Mesothelial cell of epicardium (in vitro differentiated cells): ENCODE results near the gene GAL3ST2. TPM values are rescaled to one million over a fixed set of nuclear protein-coding genes. Genes with fewer than 3 reads are reported as not detected.
"Not testable (repeated sequence)": the region's sequence is repeated elsewhere in the genome, so short reads cannot be mapped to it uniquely, and the experiment has no call there.

ENCODE experiments used
- DNase-seq, 2 experiments: peaks; one replicate each; pipeline ENCODE4 v3.0.0; 2021; ENCODE audit warnings: low spot score in 2 of 2; ENCODE audit not compliant: unreplicated experiment in 2 of 2
- H3K27ac Mint-ChIP-seq: 2 replicates; pipeline ENCODE4 v1.8.0; 2021; ENCODE audit warnings: mixed read lengths
- H3K27me3 Mint-ChIP-seq: 2 replicates; pipeline ENCODE4 v1.8.0; 2021; ENCODE audit warnings: low read depth, mixed read lengths
- H3K36me3 Mint-ChIP-seq: 2 replicates; pipeline ENCODE4 v1.8.0; 2021; ENCODE audit warnings: mixed read lengths
- H3K4me1 Mint-ChIP-seq: 2 replicates; pipeline ENCODE4 v1.8.0; 2021; ENCODE audit warnings: mixed read lengths
- H3K4me3 Mint-ChIP-seq: 2 replicates; pipeline ENCODE4 v1.8.0; 2021; ENCODE audit warnings: mild to moderate bottlenecking, moderate library complexity, mixed read lengths
- H3K9me3 Mint-ChIP-seq: 2 replicates; pipeline ENCODE4 v1.8.0; 2021; ENCODE audit warnings: mixed read lengths
- total RNA-seq: library from RNA; stranded (reverse); gene quantifications from 3 replicates; pipeline ENCODE4 v1.2.1, GENCODE V29; 2021
- TF ChIP-seq, protein P1 (sequence below): fragments of 200-600 bp; sonication (generic); IDR thresholded peaks from one replicate; pipeline ENCODE4 v1.5.0; 2021; ENCODE audit warnings: antibody characterized with exemption; ENCODE audit not compliant: unreplicated experiment

The GAL3ST2 gene
- total RNA-seq, 1 donor from 2014 or later: 1.1 TPM

DNA sequence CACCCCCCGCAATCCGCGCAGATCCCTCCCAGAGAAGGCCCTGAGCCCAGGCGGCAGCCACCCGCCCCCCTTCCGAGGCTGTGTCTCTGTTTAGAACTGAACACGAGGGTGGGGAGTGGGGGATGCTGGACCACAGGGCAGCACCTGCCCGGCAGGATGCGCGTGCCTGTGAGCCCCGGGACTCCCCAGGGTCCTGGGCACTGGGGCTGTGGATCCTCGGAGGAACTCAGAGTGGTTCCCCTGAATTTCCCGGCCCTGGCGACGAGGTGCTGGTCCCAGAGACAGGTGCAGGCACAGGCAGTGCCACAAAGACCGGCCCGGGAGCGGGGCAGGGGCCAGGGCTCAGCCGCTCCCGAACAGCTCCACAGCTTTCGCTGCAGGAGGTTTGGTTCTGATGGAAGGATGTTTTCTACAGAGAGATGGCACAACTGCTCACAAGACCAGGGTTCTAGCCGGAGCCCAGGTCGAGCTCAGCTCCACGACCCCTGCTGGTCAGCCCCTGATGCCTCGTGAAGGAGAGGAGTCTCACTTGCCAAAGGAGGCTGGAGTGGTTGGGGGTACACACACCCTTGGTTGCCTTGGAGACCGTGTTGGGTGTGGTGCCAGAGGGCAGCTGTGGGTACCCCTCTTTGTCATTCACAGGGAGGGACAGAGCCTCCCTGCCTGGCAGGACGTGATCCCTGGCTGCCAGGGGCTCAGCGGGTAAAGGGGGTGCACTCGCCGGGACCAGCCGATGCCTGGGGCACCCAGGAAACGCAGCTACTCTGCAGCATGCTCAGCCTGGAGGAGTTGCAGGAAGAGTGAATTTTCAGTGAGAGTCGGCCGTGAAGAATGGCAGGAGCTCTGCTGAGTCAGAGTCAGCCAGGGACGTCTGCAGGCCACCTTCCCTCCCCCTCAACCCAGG lies 28.0 kb downstream of the GAL3ST2 start:
- peak overlapping the region; percentile 47 for H3K27ac Mint-ChIP-seq
- peak in 1 of 2 experiments; percentile 40 for DNase-seq
- H3K4me3 Mint-ChIP-seq: no peak overlapping the region

DNA sequence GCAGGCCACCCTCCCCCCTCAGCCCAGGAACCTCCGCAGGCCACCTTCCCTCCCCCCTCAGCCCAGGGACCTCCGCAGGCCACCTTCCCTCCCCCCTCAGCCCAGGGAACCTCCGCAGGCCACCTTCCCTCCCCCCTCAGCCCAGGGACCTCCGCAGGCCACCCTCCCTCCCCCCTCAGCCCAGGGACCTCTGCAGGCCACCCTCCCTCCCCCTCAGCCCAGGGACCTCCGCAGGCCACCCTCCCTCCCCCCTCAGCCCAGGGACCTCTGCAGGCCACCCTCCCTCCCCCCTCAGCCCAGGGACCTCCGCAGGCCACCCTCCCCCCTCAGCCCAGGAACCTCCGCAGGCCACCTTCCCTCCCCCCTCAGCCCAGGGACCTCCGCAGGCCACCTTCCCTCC lies 29.6 kb downstream of the GAL3ST2 start:
- H3K27ac Mint-ChIP-seq, H3K36me3 Mint-ChIP-seq, DNase-seq, H3K27me3 Mint-ChIP-seq, H3K4me3 Mint-ChIP-seq, H3K9me3 Mint-ChIP-seq: not testable (repeated sequence)
- peaks cover 15% of the 10 kb centered on the region for H3K4me1 Mint-ChIP-seq

More for the DNA sequence above, 28.0 kb downstream of the GAL3ST2 start:
- no peaks in the 10 kb centered on the region for H3K9me3 Mint-ChIP-seq
- H3K4me1 Mint-ChIP-seq: peaks cover 15% of the 10 kb centered on the region
- H3K36me3 Mint-ChIP-seq: no peaks in the 10 kb centered on the region
- H3K27me3 Mint-ChIP-seq: no peaks in the 10 kb centered on the region
- TF ChIP-seq, protein P1, sequence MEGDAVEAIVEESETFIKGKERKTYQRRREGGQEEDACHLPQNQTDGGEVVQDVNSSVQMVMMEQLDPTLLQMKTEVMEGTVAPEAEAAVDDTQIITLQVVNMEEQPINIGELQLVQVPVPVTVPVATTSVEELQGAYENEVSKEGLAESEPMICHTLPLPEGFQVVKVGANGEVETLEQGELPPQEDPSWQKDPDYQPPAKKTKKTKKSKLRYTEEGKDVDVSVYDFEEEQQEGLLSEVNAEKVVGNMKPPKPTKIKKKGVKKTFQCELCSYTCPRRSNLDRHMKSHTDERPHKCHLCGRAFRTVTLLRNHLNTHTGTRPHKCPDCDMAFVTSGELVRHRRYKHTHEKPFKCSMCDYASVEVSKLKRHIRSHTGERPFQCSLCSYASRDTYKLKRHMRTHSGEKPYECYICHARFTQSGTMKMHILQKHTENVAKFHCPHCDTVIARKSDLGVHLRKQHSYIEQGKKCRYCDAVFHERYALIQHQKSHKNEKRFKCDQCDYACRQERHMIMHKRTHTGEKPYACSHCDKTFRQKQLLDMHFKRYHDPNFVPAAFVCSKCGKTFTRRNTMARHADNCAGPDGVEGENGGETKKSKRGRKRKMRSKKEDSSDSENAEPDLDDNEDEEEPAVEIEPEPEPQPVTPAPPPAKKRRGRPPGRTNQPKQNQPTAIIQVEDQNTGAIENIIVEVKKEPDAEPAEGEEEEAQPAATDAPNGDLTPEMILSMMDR: no peak

DNA sequence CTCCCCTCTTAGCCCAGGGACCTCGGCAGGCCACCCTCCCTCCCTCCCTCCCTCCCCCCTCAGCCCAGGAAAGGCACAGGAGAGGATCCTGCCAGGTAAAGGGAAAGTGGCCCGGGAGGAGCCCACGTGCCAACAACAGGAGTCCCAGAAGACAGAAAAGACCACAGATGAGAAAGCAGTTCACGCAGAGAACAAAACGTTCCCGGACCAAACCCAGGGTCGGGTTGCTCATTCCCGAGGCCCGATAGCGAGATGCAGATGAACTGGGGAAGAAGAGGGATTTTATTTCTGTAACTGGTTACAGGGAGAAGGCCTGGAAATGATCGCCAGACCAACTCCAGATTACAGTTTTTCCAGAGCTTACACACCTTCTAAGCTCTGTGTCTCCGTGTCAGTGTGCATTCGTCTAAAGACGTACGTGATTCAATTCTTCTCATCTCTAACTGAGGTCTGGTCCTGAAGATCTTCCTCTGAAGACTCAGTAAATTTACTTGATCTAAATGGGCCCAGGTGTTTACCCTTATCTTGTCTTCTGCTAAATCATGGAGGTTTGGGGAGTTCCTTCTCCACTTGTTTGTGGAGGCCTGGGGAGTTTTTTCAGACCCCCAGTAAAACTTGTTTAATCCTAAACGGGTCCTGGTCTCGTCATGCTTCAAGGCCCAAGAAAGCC lies 31.6 kb downstream of the GAL3ST2 start:
- Mint-ChIP-seq H3K27ac (peak overlapping the region; percentile 68), H3K4me3 (no peak overlapping the region), H3K36me3 (no peaks in the 10 kb centered on the region), H3K9me3 (no peaks in the 10 kb centered on the region), H3K27me3 (no peaks in the 10 kb centered on the region), H3K4me1 (peaks cover 13% of the 10 kb centered on the region)
- no peak for DNase-seq
- TF ChIP-seq, protein P1: no peak

DNA sequence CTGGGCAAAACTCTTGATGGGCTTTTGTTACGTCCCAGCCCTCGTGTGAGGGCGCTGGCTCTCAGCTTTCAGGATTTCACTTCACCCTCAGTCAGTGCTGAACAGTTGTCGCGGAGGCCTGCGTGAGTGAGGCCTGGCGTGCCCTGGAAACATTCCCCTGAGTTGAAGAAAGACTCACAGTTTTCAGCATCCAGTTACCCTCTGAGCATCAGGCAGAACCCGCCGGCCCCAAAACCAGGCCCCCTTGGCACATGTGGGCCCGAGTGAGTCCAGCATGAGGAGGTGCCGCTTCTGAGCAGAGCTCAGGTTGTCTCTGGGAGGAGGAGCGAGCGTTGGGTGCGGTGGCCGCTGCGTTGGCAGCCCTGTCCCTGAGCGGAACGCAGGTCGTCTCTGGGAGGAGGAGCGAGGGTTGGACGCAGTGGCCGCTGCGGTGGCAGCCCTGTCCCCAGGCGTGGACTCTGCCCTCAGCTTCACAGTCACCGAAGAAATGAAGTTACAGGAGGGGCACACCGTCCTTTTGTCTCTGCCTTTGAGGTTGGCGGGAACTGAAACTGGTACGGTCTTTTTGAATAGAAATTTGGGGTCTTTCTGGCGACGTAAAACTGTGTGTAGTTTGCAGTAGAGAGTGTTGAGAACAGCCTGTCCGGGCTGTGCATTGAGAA lies 32.2 kb downstream of the GAL3ST2 start, which contains the start of gene NEU4:
TSS of gene NEU4 (plus strand) at position 473 of the 662 bp plus-strand sequence. CDS start 5,292 bp downstream, outside the sequence.
- Mint-ChIP-seq H3K9me3 (no peaks in the 10 kb centered on the region), H3K27me3 (no peaks in the 10 kb centered on the region), H3K4me1 (peaks cover 13% of the 10 kb centered on the region), H3K4me3 (no peak within 1 kb of the TSS), H3K36me3 (no peaks in the 10 kb centered on the region), H3K27ac (peak within 1 kb of the TSS; percentile 68)
- TF ChIP-seq, protein P1: no peak
- no peak for DNase-seq

DNA sequence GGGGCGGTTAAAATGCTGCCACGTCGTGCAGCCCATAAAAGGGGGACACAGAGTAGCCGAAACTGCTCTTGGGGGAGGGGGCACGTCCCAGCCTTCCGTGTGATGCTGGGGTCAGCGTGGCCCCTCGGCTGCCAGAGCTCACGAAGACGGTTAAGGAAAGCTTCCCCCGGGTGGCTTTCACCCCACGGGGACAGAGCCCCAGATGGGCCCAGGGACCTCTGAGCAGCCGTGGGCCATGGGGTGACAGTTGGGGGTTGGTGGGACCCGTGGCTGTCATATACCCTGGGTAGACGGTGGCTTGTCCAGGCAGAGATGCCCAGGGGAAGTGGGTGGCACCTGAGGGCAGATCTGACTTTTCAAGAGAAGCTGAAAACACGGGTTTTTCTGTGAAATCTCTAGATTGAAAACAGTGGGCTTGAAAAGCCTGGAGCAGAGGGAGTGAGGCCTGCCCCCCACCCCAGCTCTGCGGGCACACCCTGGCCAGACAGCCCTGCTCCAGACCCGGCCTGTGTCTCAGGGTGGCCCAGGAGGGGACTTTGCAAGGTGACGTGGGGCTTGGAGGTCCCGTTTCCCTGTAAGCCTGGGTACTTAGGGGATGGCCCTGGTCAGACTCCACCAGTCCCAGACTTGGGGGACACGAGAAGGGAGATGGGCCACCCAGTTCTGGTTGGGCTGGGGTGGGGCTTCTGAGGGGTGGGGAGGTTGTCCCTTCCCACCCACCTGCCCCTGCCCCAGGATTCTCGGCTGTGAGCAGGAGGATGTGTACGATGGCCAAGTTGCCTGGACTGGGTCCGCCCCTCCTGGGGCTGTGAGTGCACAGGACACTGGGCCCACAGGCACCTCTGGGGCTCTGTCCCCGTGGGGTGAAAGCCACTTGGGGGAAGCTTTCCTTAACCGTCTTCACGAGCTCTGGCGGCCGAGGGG lies 33.0 kb downstream of the GAL3ST2 start:
- no peak overlapping the region for H3K4me3 Mint-ChIP-seq
- peak overlapping the region; percentile 68 for H3K27ac Mint-ChIP-seq
- TF ChIP-seq, protein P1: no peak

More for the DNA sequence above, 33.0 kb downstream of the GAL3ST2 start:
- H3K27me3 Mint-ChIP-seq: no peaks in the 10 kb centered on the region
- H3K4me1 Mint-ChIP-seq: peaks cover 10% of the 10 kb centered on the region
- no peaks in the 10 kb centered on the region for H3K36me3 Mint-ChIP-seq
- H3K9me3 Mint-ChIP-seq: no peaks in the 10 kb centered on the region
- no peak for DNase-seq
